Calu3 (cell line): ENCODE measurements around the gene PIK3C2G. TPM values are rescaled to one million over a fixed set of nuclear protein-coding genes. Genes with fewer than 3 reads are reported as not detected.
"Not testable (repeated sequence)": the region's sequence is repeated elsewhere in the genome, so short reads cannot be mapped to it uniquely, and the experiment has no call there.

ENCODE experiments used
- BruUV-seq: library from RNA; stranded (reverse); fragments of 400-500 nt; replicated peaks from 2 replicates; lab custom pipeline; 2021; lab: Mats Ljungman, UMichigan
- CTCF ChIA-PET: fragments of 300-600 bp; sonication (Branson Sonifier 250); formaldehyde crosslinking; loops from one replicate; lab custom pipeline; 2022; ENCODE audit warnings: antibody characterized with exemption; lab: Charles Lee
- DNase-seq: peaks from one replicate; pipeline ENCODE4 v3.0.0; 2022
- H3K27ac Mint-ChIP-seq: one replicate; pipeline ENCODE4 v1.8.0; 2022; ENCODE audit warnings: mixed read lengths; ENCODE audit not compliant: unreplicated experiment
- H3K27me3 Mint-ChIP-seq: one replicate; pipeline ENCODE4 v1.8.0; 2022; ENCODE audit warnings: mixed read lengths; ENCODE audit not compliant: unreplicated experiment
- H3K36me3 Mint-ChIP-seq: one replicate; pipeline ENCODE4 v1.8.0; 2022; ENCODE audit warnings: mild to moderate bottlenecking, moderate library complexity, mixed read lengths; ENCODE audit not compliant: insufficient read depth, unreplicated experiment
- H3K4me1 Mint-ChIP-seq: one replicate; pipeline ENCODE4 v1.8.0; 2022; ENCODE audit warnings: mild to moderate bottlenecking, low read depth, mixed read lengths; ENCODE audit not compliant: unreplicated experiment
- H3K4me3 Mint-ChIP-seq: one replicate; pipeline ENCODE4 v1.8.0; 2022; ENCODE audit warnings: mild to moderate bottlenecking, low read depth, moderate library complexity, mixed read lengths; ENCODE audit not compliant: unreplicated experiment
- H3K9me3 Mint-ChIP-seq: one replicate; pipeline ENCODE4 v1.8.0; 2022; ENCODE audit warnings: low read depth, mixed read lengths; ENCODE audit not compliant: unreplicated experiment
- intact Hi-C: fragments of 100-400 bp; cut with micrococcal nuclease; formaldehyde crosslinking; loops from one replicate; pipeline ENCODE4 v1.10.0; 2022; ENCODE audit not compliant: unreplicated experiment
- total RNA-seq: library from RNA; stranded (reverse); gene quantifications from 2 replicates; pipeline ENCODE4 v1.2.3, GENCODE V29; 2022
- TF ChIP-seq, protein P1 (sequence below): fragments of 200-600 bp; IDR thresholded peaks from one replicate; pipeline ENCODE4 v1.8.0; 2022; ENCODE audit warnings: antibody characterized with exemption; ENCODE audit not compliant: unreplicated experiment

Gene PIK3C2G
- total RNA-seq, 1 experiment from 2014 or later = 24.0 TPM

- DNase-seq = no peak
- no peaks in the 10 kb centered on the region for H3K9me3 Mint-ChIP-seq
- BruUV-seq = no TSS peak
- H3K4me3 Mint-ChIP-seq = no peak overlapping the region
- CTCF ChIA-PET = no interaction called here
- no peak overlapping the region for H3K27ac Mint-ChIP-seq
- intact Hi-C loops = no loop called here
- H3K36me3 Mint-ChIP-seq = no peaks in the 10 kb centered on the region
- H3K27me3 Mint-ChIP-seq = no peaks in the 10 kb centered on the region
- TF ChIP-seq, protein P1, sequence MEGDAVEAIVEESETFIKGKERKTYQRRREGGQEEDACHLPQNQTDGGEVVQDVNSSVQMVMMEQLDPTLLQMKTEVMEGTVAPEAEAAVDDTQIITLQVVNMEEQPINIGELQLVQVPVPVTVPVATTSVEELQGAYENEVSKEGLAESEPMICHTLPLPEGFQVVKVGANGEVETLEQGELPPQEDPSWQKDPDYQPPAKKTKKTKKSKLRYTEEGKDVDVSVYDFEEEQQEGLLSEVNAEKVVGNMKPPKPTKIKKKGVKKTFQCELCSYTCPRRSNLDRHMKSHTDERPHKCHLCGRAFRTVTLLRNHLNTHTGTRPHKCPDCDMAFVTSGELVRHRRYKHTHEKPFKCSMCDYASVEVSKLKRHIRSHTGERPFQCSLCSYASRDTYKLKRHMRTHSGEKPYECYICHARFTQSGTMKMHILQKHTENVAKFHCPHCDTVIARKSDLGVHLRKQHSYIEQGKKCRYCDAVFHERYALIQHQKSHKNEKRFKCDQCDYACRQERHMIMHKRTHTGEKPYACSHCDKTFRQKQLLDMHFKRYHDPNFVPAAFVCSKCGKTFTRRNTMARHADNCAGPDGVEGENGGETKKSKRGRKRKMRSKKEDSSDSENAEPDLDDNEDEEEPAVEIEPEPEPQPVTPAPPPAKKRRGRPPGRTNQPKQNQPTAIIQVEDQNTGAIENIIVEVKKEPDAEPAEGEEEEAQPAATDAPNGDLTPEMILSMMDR = no peak
- H3K4me1 Mint-ChIP-seq = no peaks in the 10 kb centered on the region
Observed at GRCh38 chr12:18487509-18487908, 226.2 kb downstream of the PIK3C2G start.

GRCh38 chr12:18492372-18493025 is 231.2 kb downstream of the PIK3C2G start:
- no peaks in the 10 kb centered on the region for H3K9me3 Mint-ChIP-seq
- H3K27ac Mint-ChIP-seq = no peak overlapping the region
- no peak for DNase-seq
- H3K4me1 Mint-ChIP-seq = no peaks in the 10 kb centered on the region
- BruUV-seq = no TSS peak
- CTCF ChIA-PET = interaction anchor here (0.6 kb wide), 1 partner anchor 1192 kb away, joined by 3 read pairs; no protein-coding TSS in a partner anchor
- H3K4me3 Mint-ChIP-seq = no peak overlapping the region
- TF ChIP-seq, protein P1 = no peak
- no peaks in the 10 kb centered on the region for H3K36me3 Mint-ChIP-seq
- intact Hi-C loops = no loop called here
- H3K27me3 Mint-ChIP-seq = no peaks in the 10 kb centered on the region

DNA sequence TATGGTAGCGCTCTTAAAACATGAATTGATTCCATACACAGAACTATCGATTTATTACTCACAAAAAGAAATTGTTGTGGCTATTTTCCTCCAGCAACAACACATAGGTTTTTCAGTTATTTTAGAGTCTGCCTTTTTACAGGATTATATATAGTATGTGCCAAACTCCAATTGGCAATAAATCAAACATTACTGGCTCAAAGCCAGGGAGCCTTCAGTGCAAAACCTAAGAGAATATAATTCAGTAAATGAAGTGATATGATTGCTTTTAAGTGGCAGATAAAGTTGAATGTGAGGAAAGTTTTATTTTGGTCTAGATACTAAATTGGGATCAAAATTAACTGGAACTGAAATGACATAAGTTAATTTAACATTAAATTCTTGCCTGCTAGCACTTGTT is 234.8 kb downstream of the PIK3C2G start:
- H3K9me3 Mint-ChIP-seq = no peaks in the 10 kb centered on the region
- TF ChIP-seq, protein P1 = no peak
- no peak for DNase-seq
- no peak overlapping the region for H3K4me3 Mint-ChIP-seq
- no peaks in the 10 kb centered on the region for H3K27me3 Mint-ChIP-seq
- H3K36me3 Mint-ChIP-seq = no peaks in the 10 kb centered on the region
- intact Hi-C loops = no loop called here
- BruUV-seq = no TSS peak
- no peak overlapping the region for H3K27ac Mint-ChIP-seq
- no peaks in the 10 kb centered on the region for H3K4me1 Mint-ChIP-seq
- CTCF ChIA-PET = no interaction called here

- H3K4me3 Mint-ChIP-seq, H3K4me1 Mint-ChIP-seq, BruUV-seq, CTCF ChIA-PET, H3K27ac Mint-ChIP-seq, H3K36me3 Mint-ChIP-seq, DNase-seq, intact Hi-C loops, H3K27me3 Mint-ChIP-seq, H3K9me3 Mint-ChIP-seq: not testable (repeated sequence)
Observed at GRCh38 chr12:18500160-18500574, 238.8 kb downstream of the PIK3C2G start.

DNA sequence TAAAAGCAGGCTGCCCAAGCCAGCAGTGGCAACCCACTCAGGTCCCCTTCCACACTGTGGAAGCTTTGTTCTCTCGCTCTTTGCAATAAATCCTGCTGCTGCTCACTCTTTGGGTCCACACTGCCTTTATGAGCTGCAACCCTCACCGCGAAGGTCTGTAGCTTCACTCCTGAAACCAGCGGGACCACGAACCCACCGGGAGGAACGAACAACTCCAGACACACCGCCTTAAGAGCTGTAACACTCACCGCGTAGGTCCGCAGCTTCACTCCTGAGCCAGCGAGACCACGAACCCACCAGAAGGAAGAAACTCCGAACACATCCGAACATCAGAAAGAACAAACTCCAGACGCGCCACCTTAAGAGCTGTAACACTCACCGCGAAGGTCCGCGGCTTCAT is 239.4 kb downstream of the PIK3C2G start:
- H3K4me1 Mint-ChIP-seq, H3K9me3 Mint-ChIP-seq, H3K4me3 Mint-ChIP-seq, intact Hi-C loops, DNase-seq, H3K27me3 Mint-ChIP-seq, H3K27ac Mint-ChIP-seq, H3K36me3 Mint-ChIP-seq, BruUV-seq, CTCF ChIA-PET: not testable (repeated sequence)
